ENCODE measurements around the gene GLIS2.

DNA sequence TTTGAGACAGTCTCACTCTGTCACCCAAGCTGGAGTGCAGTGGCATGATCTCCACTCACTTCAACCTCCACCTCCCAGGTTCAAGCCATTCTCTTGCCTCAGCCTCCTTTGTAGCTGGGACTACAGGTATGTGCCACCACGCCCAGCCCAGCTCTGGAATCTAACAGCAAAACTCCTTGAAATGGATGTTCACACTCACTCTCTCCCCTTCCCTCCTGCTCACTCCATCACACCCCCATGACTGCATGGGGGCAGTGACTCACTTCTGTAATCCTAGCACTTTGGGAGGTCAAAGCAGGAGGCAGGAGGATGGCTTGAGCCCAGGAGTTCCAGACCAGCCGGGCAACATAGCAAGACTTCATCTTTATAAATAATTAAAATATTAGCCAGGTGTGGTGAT lies 31.9 kb upstream of the GLIS2 start:
- TF ChIP-seq DPF2 (IDR thresholded peaks at IDR 0.05) (no peak), EZH2 (IDR thresholded peaks at IDR 0.05; ENCODE audit: borderline replicate concordance, control insufficient read depth, low read depth, low read length) (no peak)
- TF ChIP-seq, protein P1, sequence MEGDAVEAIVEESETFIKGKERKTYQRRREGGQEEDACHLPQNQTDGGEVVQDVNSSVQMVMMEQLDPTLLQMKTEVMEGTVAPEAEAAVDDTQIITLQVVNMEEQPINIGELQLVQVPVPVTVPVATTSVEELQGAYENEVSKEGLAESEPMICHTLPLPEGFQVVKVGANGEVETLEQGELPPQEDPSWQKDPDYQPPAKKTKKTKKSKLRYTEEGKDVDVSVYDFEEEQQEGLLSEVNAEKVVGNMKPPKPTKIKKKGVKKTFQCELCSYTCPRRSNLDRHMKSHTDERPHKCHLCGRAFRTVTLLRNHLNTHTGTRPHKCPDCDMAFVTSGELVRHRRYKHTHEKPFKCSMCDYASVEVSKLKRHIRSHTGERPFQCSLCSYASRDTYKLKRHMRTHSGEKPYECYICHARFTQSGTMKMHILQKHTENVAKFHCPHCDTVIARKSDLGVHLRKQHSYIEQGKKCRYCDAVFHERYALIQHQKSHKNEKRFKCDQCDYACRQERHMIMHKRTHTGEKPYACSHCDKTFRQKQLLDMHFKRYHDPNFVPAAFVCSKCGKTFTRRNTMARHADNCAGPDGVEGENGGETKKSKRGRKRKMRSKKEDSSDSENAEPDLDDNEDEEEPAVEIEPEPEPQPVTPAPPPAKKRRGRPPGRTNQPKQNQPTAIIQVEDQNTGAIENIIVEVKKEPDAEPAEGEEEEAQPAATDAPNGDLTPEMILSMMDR (IDR thresholded peaks at IDR 0.05 in 2 of 3, conservative IDR thresholded peaks at IDR 0.05 in 1 of 3; ENCODE audit: control insufficient read depth in 2 of 3, extremely low read depth in 1 of 3, insufficient read depth in 1 of 3, low read depth in 3 of 3, low read length in 3 of 3) = no peak
- TF ChIP-seq, protein P2, sequence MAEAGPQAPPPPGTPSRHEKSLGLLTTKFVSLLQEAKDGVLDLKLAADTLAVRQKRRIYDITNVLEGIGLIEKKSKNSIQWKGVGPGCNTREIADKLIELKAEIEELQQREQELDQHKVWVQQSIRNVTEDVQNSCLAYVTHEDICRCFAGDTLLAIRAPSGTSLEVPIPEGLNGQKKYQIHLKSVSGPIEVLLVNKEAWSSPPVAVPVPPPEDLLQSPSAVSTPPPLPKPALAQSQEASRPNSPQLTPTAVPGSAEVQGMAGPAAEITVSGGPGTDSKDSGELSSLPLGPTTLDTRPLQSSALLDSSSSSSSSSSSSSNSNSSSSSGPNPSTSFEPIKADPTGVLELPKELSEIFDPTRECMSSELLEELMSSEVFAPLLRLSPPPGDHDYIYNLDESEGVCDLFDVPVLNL (IDR thresholded peaks at IDR 0.05; ENCODE audit: low read depth, low read length) = no peak
